Skeletal muscle cell (primary cell): ENCODE results near the gene STON1.
"Not testable (repeated sequence)": the region's sequence is repeated elsewhere in the genome, so short reads cannot be mapped to it uniquely, and the experiment has no call there.

Source experiments
- DNase-seq: peaks from one replicate; pipeline ENCODE4 v3.0.0-alpha.2; 2010; ENCODE audit warnings: low read depth
- H3K4me3 ChIP-seq: 2 replicates; pipeline ENCODE4 v1.5.1; 2011; ENCODE audit warnings: low read depth, mild to moderate bottlenecking, control low read depth, low read length, moderate library complexity

Gene STON1

GRCh38 chr2:48530033-48530811 lies at the start of gene STON1:
TSS of gene STON1 (plus strand) at chr2:48530154. CDS start at chr2:48580634, 50,480 bp downstream.
- H3K4me3 ChIP-seq, result peak within 1 kb of the TSS; percentile 73
- no peak for DNase-seq

- no peak overlapping the region for H3K4me3 ChIP-seq
- DNase-seq, result no peak
Measured at GRCh38 chr2:48480526-48480925, 49.4 kb upstream of the STON1 start.

- peak; percentile 56 for DNase-seq
- no peak overlapping the region for H3K4me3 ChIP-seq
Measured at GRCh38 chr2:48482313-48482712, 47.6 kb upstream of the STON1 start.

GRCh38 chr2:48482769-48483168 lies 47.2 kb upstream of the STON1 start:
- H3K4me3 ChIP-seq, result no peak overlapping the region
- peak; percentile 12 for DNase-seq

- peak; percentile 65 for DNase-seq
Measured at GRCh38 chr2:48483506-48483905, 46.4 kb upstream of the STON1 start.

GRCh38 chr2:48483916-48484315 lies 46.0 kb upstream of the STON1 start:
- peak; percentile 42 for DNase-seq
- H3K4me3 ChIP-seq, result no peak overlapping the region

More at GRCh38 chr2:48483506-48483905, 46.4 kb upstream of the STON1 start:
- no peak overlapping the region for H3K4me3 ChIP-seq

GRCh38 chr2:48488545-48488944 lies 41.4 kb upstream of the STON1 start:
- no peak for DNase-seq
- H3K4me3 ChIP-seq, result no peak overlapping the region

GRCh38 chr2:48496849-48497248 lies 33.1 kb upstream of the STON1 start:
- DNase-seq, result no peak
- H3K4me3 ChIP-seq, result no peak overlapping the region

- no peak overlapping the region for H3K4me3 ChIP-seq
- no peak for DNase-seq
Measured at GRCh38 chr2:48504647-48505327, 25.2 kb upstream of the STON1 start.

- no peak overlapping the region for H3K4me3 ChIP-seq
- no peak for DNase-seq
Measured at GRCh38 chr2:48507111-48507510, 22.8 kb upstream of the STON1 start.

- no peak overlapping the region for H3K4me3 ChIP-seq
- DNase-seq, result no peak
Measured at GRCh38 chr2:48508461-48509124, 21.4 kb upstream of the STON1 start.

- H3K4me3 ChIP-seq, result no peak overlapping the region
- DNase-seq, result peak; percentile 27
Measured at GRCh38 chr2:48510329-48510728, 19.6 kb upstream of the STON1 start.

GRCh38 chr2:48511849-48512470 lies 18.0 kb upstream of the STON1 start:
- no peak for DNase-seq
- no peak overlapping the region for H3K4me3 ChIP-seq

GRCh38 chr2:48512571-48512970 lies 17.4 kb upstream of the STON1 start:
- no peak for DNase-seq

GRCh38 chr2:48514348-48515003 lies 15.5 kb upstream of the STON1 start:
- H3K4me3 ChIP-seq, result no peak overlapping the region
- DNase-seq, result no peak

More at GRCh38 chr2:48512571-48512970, 17.4 kb upstream of the STON1 start:
- H3K4me3 ChIP-seq, result no peak overlapping the region

- no peak overlapping the region for H3K4me3 ChIP-seq
- no peak for DNase-seq
Measured at GRCh38 chr2:48515513-48515985, 14.4 kb upstream of the STON1 start.

GRCh38 chr2:48519593-48519992 lies 10.4 kb upstream of the STON1 start:
- H3K4me3 ChIP-seq, result no peak overlapping the region
- DNase-seq, result no peak

GRCh38 chr2:48524756-48525155 lies 5.2 kb upstream of the STON1 start:
- not testable (repeated sequence) for H3K4me3 ChIP-seq, DNase-seq

GRCh38 chr2:48525269-48525943 lies 4.5 kb upstream of the STON1 start:
- no peak overlapping the region for H3K4me3 ChIP-seq
- DNase-seq, result peak; percentile 48
